GM23248 (cell line): ENCODE results near the gene HOXA13. TPM values are rescaled to one million over a fixed set of nuclear protein-coding genes. Genes with fewer than 3 reads are reported as not detected.

ENCODE experiments used
- DNase-seq: peaks from one replicate; pipeline ENCODE4 v3.0.0-alpha.2; 2015
- H2AFZ ChIP-seq: fragments of 200-600 bp; sonication (generic); 2 replicates; pipeline ENCODE4 v1.6.1; 2016; ENCODE audit warnings: antibody characterized with exemption
- H3F3A ChIP-seq: fragments of 200-600 bp; sonication (generic); 2 replicates; pipeline ENCODE4 v1.6.1; 2016; ENCODE audit warnings: mild to moderate bottlenecking, antibody characterized with exemption, mixed run types; ENCODE audit not compliant: insufficient read depth
- H3K27ac ChIP-seq: fragments of 200-600 bp; sonication (generic); 2 replicates; pipeline ENCODE4 v1.5.1; 2016; ENCODE audit warnings: mild to moderate bottlenecking
- H3K27me3 ChIP-seq: fragments of 200-600 bp; sonication (generic); replicated peaks from 2 replicates; pipeline ENCODE4 v1.6.1; 2016; ENCODE audit warnings: mild to moderate bottlenecking; ENCODE audit not compliant: insufficient read depth
- H3K36me3 ChIP-seq: fragments of 200-600 bp; sonication (generic); 2 replicates; pipeline ENCODE4 v1.6.1; 2016; ENCODE audit warnings: low read depth, mild to moderate bottlenecking
- H3K4me1 ChIP-seq: fragments of 200-600 bp; sonication (generic); 2 replicates; pipeline ENCODE4 v1.6.1; 2016; ENCODE audit warnings: mild to moderate bottlenecking; ENCODE audit not compliant: insufficient read depth
- H3K4me2 ChIP-seq: fragments of 200-600 bp; sonication (generic); one replicate; pipeline ENCODE4 v1.6.1; 2016; ENCODE audit warnings: mild to moderate bottlenecking; ENCODE audit not compliant: unreplicated experiment
- H3K4me3 ChIP-seq: fragments of 200-600 bp; sonication (generic); 2 replicates; pipeline ENCODE4 v1.5.1; 2016; ENCODE audit warnings: mild to moderate bottlenecking
- H3K79me2 ChIP-seq: fragments of 200-600 bp; sonication (generic); 2 replicates; pipeline ENCODE4 v1.6.1; 2016; ENCODE audit warnings: mild to moderate bottlenecking; ENCODE audit not compliant: insufficient read depth
- H3K9ac ChIP-seq: fragments of 200-600 bp; sonication (generic); 2 replicates; pipeline ENCODE4 v1.6.1; 2016; ENCODE audit warnings: mild to moderate bottlenecking
- H3K9me2 ChIP-seq: fragments of 200-600 bp; sonication (generic); 2 replicates; pipeline ENCODE4 v1.6.1; 2016; ENCODE audit warnings: mixed run types, mild to moderate bottlenecking, moderate library complexity; ENCODE audit not compliant: insufficient read depth
- H3K9me3 ChIP-seq: fragments of 200-600 bp; sonication (generic); one replicate; pipeline ENCODE4 v1.6.1; 2017; ENCODE audit warnings: low read depth
- H4K20me1 ChIP-seq: fragments of 200-600 bp; sonication (generic); 2 replicates; pipeline ENCODE4 v1.6.0; 2016; ENCODE audit not compliant: insufficient read depth
- EZH2 ChIP-seq: fragments of 200-600 bp; sonication (generic); IDR thresholded peaks from 2 replicates; pipeline ENCODE4 v1.6.1; 2018; ENCODE audit warnings: antibody characterized with exemption, mild to moderate bottlenecking; ENCODE audit not compliant: insufficient read depth, poor library complexity, severe bottlenecking
- EZH2phosphoT487 ChIP-seq: fragments of 200-600 bp; sonication (generic); IDR thresholded peaks from 2 replicates; pipeline ENCODE4 v1.6.1; 2018; ENCODE audit warnings: antibody characterized with exemption, moderate library complexity, mild to moderate bottlenecking, low read depth; ENCODE audit not compliant: insufficient read depth
- WGBS, 2 experiments: methylation state at CpG; one replicate each; pipeline ENCODE4 v1.1.6; 2015 to 2017; ENCODE audit warnings: low lambda C conversion rate in 2 of 2, low coverage in 1 of 2; ENCODE audit errors: missing lambda C conversion rate in 2 of 2; 5-methylcytosine and 5-hydroxymethylcytosine counted together
- in situ Hi-C: fragments of 300-500 bp; cut with MboI; formaldehyde crosslinking; loops from 2 replicates; pipeline ENCODE4 v1.15.0; 2020
- polyA plus RNA-seq: library from polyadenylated mRNA; unstranded; fragments of >200 nt; fragmentation: Nextera tagmentation; extraction: Ambion mirVana; gene quantifications from 2 replicates; pipeline ENCODE4 v1.2.1, GENCODE V29; 2016
- total RNA-seq: library from RNA; depleted of rRNA; stranded (reverse); fragments of >200 nt; shearing (Covaris generic); gene quantifications from 2 replicates; pipeline ENCODE4 v1.2.3, GENCODE V29; 2014

Gene HOXA13
- total and polyA plus RNA-seq, 2 experiments from 2014 or later, result 0.15 to 0.43 TPM

- in situ Hi-C loops, result loop anchor here (10.0 kb wide), 3 partner anchors 295 to 1285 kb away; no protein-coding TSS in a partner anchor
- 42 to 43% methylated on average over 13 of the region's 13 CpGs for WGBS, 2 experiments
- peak overlapping the region; percentile 86 for H3K27ac ChIP-seq
- H4K20me1 ChIP-seq, result no peaks in the 10 kb centered on the region
- H3K9ac ChIP-seq, result peak overlapping the region; percentile 87
- H3K27me3 ChIP-seq, result no peaks in the 10 kb centered on the region
- no peak for DNase-seq
- H3F3A ChIP-seq, result peaks cover 29% of the 10 kb centered on the region
- H3K9me2 ChIP-seq, result no peaks in the 10 kb centered on the region
- peaks cover 98% of the 10 kb centered on the region for H3K79me2 ChIP-seq
- no peak for TF ChIP-seq EZH2
- TF ChIP-seq EZH2phosphoT487, result no peak
- peak overlapping the region; percentile 89 for H3K4me3 ChIP-seq
- peak overlapping the region; percentile 88 for H2AFZ ChIP-seq
- H3K4me1 ChIP-seq, result peaks cover 32% of the 10 kb centered on the region
- H3K4me2 ChIP-seq, result peak overlapping the region; percentile 98
- no peaks in the 10 kb centered on the region for H3K36me3 ChIP-seq
- H3K9me3 ChIP-seq, result no peaks in the 10 kb centered on the region
Measured at GRCh38 chr7:27149842-27150567, 49.9 kb downstream of the HOXA13 start.

GRCh38 chr7:27148756-27149641 lies 50.9 kb downstream of the HOXA13 start:
- 0 out of 2 replicates have a peak, but pooled peaks cover 6% of the 10 kb centered on the region for H3K36me3 ChIP-seq
- in situ Hi-C loops, result no loop called here
- H3K4me1 ChIP-seq, result peaks cover 32% of the 10 kb centered on the region
- peak overlapping the region; percentile 98 for H3K4me2 ChIP-seq
- peaks cover 95% of the 10 kb centered on the region for H3K79me2 ChIP-seq
- H3K9me2 ChIP-seq, result no peaks in the 10 kb centered on the region
- H3K27me3 ChIP-seq, result no peaks in the 10 kb centered on the region
- DNase-seq, result peak; percentile 75
- peak overlapping the region; percentile 86 for H3K27ac ChIP-seq
- peak overlapping the region; percentile 87 for H3K9ac ChIP-seq
- no peak for TF ChIP-seq EZH2
- TF ChIP-seq EZH2phosphoT487, result 0 out of 2 replicates have a peak, but pooled peaks have one; percentile 5
- H3K4me3 ChIP-seq, result peak overlapping the region; percentile 89
- H3K9me3 ChIP-seq, result no peaks in the 10 kb centered on the region
- peaks cover 29% of the 10 kb centered on the region for H3F3A ChIP-seq
- no peaks in the 10 kb centered on the region for H4K20me1 ChIP-seq
- peak overlapping the region; percentile 91 for H2AFZ ChIP-seq
- WGBS, 2 experiments, result 10 to 11% methylated on average over 30 of the region's 30 CpGs

GRCh38 chr7:27148031-27148755 lies 51.7 kb downstream of the HOXA13 start:
- in situ Hi-C loops, result no loop called here
- Histone ChIP-seq H3K27me3 (no peaks in the 10 kb centered on the region), H3K36me3 (0 out of 2 replicates have a peak, but pooled peaks cover 7% of the 10 kb centered on the region), H3K9me3 (no peaks in the 10 kb centered on the region), H3K4me3 (peak overlapping the region; percentile 89), H3K9ac (peak overlapping the region; percentile 87), H3K9me2 (no peaks in the 10 kb centered on the region), H3F3A (peaks cover 24% of the 10 kb centered on the region), H4K20me1 (no peaks in the 10 kb centered on the region), H3K27ac (peak overlapping the region; percentile 86), H3K4me1 (peaks cover 31% of the 10 kb centered on the region), H3K79me2 (peaks cover 95% of the 10 kb centered on the region), H3K4me2 (peak overlapping the region; percentile 98), H2AFZ (peak overlapping the region; percentile 91)
- DNase-seq, result peak; percentile 65
- 9 to 14% methylated on average over 20 to 28 of the region's 28 CpGs for whole genome bisulfite sequencing, 2 experiments
- no peak for TF ChIP-seq EZH2
- no peak for TF ChIP-seq EZH2phosphoT487
